Pancreas (tissue), 10 donors: ENCODE results near the gene ACVR1B. TPM values are rescaled to one million over a fixed set of nuclear protein-coding genes. Genes with fewer than 3 reads are reported as not detected.

Experiments used
- ATAC-seq, 4 donors: fragments of 200-7000 bp; cut with Tn5 transposase; one replicate each; pipeline versions ENCODE4 v1.8.0 to v1.9.1; 2020; ENCODE audit warnings: mild to moderate bottlenecking in 4 of 4, moderate library complexity in 4 of 4
- DNase-seq, 6 donors: peaks; one replicate each; pipeline ENCODE4 v3.0.0-alpha.2; 2020
- FAIRE-seq: peaks from 2 replicates; lab custom pipeline; 2012; peaks lifted over from hg19 to GRCh38; lab: Jason Lieb, UNC
- H3K27ac ChIP-seq, 4 donors: fragments of 200-600 bp; sonication (generic); 1 replicate in 3 of 4; 2 replicates in 1 of 4; pipeline versions ENCODE4 v1.5.0 to v1.8.0; 2020
- H3K27me3 ChIP-seq, 4 donors: fragments of 200-600 bp; one replicate each; pipeline ENCODE4 v1.8.0; 2021
- H3K36me3 ChIP-seq, 3 donors: fragments of 200-600 bp; sonication (generic) in 1 of 3; one replicate each; pipeline versions ENCODE4 v1.5.0 to v1.8.0; 2020 to 2021
- H3K4me1 ChIP-seq, 3 donors: fragments of 200-600 bp; one replicate each; pipeline ENCODE4 v1.8.0; 2021
- H3K4me3 ChIP-seq, 4 donors: fragments of 200-600 bp; sonication (generic) in 2 of 4; one replicate each; pipeline versions ENCODE4 v1.5.0 to v1.8.0; 2020 to 2021
- H3K9me3 ChIP-seq, 4 donors: fragments of 200-600 bp; one replicate each; pipeline ENCODE4 v1.8.0; 2021
- CTCF ChIP-seq, 4 donors: fragments of 200-600 bp; sonication (generic) in 3 of 4; IDR thresholded peaks; one replicate each; pipeline versions ENCODE4 v1.5.0 to v1.8.0; 2021; ENCODE audit warnings: antibody characterized with exemption in 4 of 4
- WGBS, 2 donors: extraction: QIAGEN DNeasy Blood & Tissue Kit; methylation state at CpG; one replicate each; pipeline ENCODE4 v1.1.7; 2013; 5-methylcytosine and 5-hydroxymethylcytosine counted together
- intact Hi-C, 3 donors: fragments of 100-400 bp; cut with DNase I; formaldehyde crosslinking; loops; one replicate each; pipeline versions ENCODE4 v1.11.1 to v1.14.2; 2022
- polyA plus RNA-seq, 2 donors: library from polyadenylated mRNA; stranded (reverse); fragments of 200-250 nt; gene quantifications; one replicate each; pipeline ENCODE4 v1.2.3, GENCODE V29; 2013
- total RNA-seq, 6 donors: library from RNA; stranded (reverse); fragmentation: NEBNext Ultra II Directional in 4 of 6; extraction: Animal tissue kit (Norgen Biotek cat#: 25700) in 4 of 6; gene quantifications; one replicate each; pipeline versions ENCODE4 v1.2.1 to v1.2.4, GENCODE V29; 2021 to 2023
- donor health status: healthy with polysubstance abuse.
- donor health status: DM: no; HTN: no; CAD: no; lungs with moderate emphysema.
- donor health status: DM: no; HTN: no; CAD: no.
- donor health status: control.
- donor health status: control.
- donor health status: Bipolar disorder and iron deficiency.
- donor health status: DM: yes; HTN: yes; CAD: no.
- donor health status: DM: no; HTN: no; CAD: no.
- donor health status: DM: no; HTN: no; CAD: no.
- donor health status: DM: yes; HTN: yes; CAD: no.

Gene ACVR1B
- total and polyA plus RNA-seq, 8 donors, result 16.0 to 31.4 (median 26.2) TPM

GRCh38 chr12:51969643-51970042, 18.1 kb downstream of the ACVR1B start:
- intact Hi-C loops, result no loop called here
- no peak overlapping the region for H3K4me3 ChIP-seq
- no peaks in the 10 kb centered on the region for H3K9me3 ChIP-seq
- H3K36me3 ChIP-seq, result no peaks in the 10 kb centered on the region
- no peak for TF ChIP-seq CTCF (IDR thresholded peaks at IDR 0.05)
- H3K4me1 ChIP-seq, result peaks cover 24 to 41% (median 39%) of the 10 kb centered on the region in 3 donors
- H3K27me3 ChIP-seq, result no peaks in the 10 kb centered on the region
- no peak for FAIRE-seq
- no peak for DNase-seq
- H3K27ac ChIP-seq, result no peak overlapping the region
- 93 to 95% methylated on average over 2 of the region's 2 CpGs for WGBS, 2 donors
- ATAC-seq, result no peak

GRCh38 chr12:51970904-51971646, 19.6 kb downstream of the ACVR1B start:
- H3K27ac ChIP-seq, result peak overlapping the region in 2 of 4 donors; percentile 34 to 66
- WGBS, 2 donors, result 68 to 74% methylated on average over 13 of the region's 13 CpGs
- intact Hi-C loops, result no loop called here
- H3K4me3 ChIP-seq, result no peak overlapping the region
- no peaks in the 10 kb centered on the region for H3K9me3 ChIP-seq
- H3K36me3 ChIP-seq, result peaks cover 0 to 8% (median 0%) of the 10 kb centered on the region in 3 donors
- H3K27me3 ChIP-seq, result no peaks in the 10 kb centered on the region
- peaks cover 32 to 54% (median 54%) of the 10 kb centered on the region in 3 donors for H3K4me1 ChIP-seq
- FAIRE-seq (no peak), ATAC-seq (peak in 3 of 4 donors; percentile 8 to 34 (median 32)), DNase-seq (no peak)
- TF ChIP-seq CTCF (IDR thresholded peaks at IDR 0.05), result peak in 2 of 4 donors; percentile 12 to 18

GRCh38 chr12:51971679-51972421, 20.4 kb downstream of the ACVR1B start:
- Histone ChIP-seq H3K4me1 (peaks cover 37 to 62% (median 61%) of the 10 kb centered on the region in 3 donors), H3K27ac (peak overlapping the region in 2 of 4 donors; percentile 30 to 66), H3K9me3 (no peaks in the 10 kb centered on the region), H3K4me3 (no peak overlapping the region), H3K27me3 (no peaks in the 10 kb centered on the region), H3K36me3 (peaks cover 0 to 12% (median 0%) of the 10 kb centered on the region in 3 donors)
- DNase-seq, result no peak
- no peak for FAIRE-seq
- TF ChIP-seq CTCF (IDR thresholded peaks at IDR 0.05), result no peak
- intact Hi-C loops, result no loop called here
- ATAC-seq, result no peak
- 55 to 58% methylated on average over 4 of the region's 4 CpGs for WGBS, 2 donors

- ATAC-seq (peak in 1 of 4 donors; percentile 33), DNase-seq (no peak), FAIRE-seq (no peak)
- no peak overlapping the region for H3K4me3 ChIP-seq
- peaks cover 0 to 12% (median 0%) of the 10 kb centered on the region in 3 donors for H3K36me3 ChIP-seq
- no peak for TF ChIP-seq CTCF (IDR thresholded peaks at IDR 0.05)
- 16 to 19% methylated on average over 5 of the region's 5 CpGs for WGBS, 2 donors
- peak overlapping the region in 3 of 4 donors; percentile 8 to 66 (median 30) for H3K27ac ChIP-seq
- intact Hi-C loops, result no loop called here
- H3K9me3 ChIP-seq, result no peaks in the 10 kb centered on the region
- H3K27me3 ChIP-seq, result no peaks in the 10 kb centered on the region
- H3K4me1 ChIP-seq, result peaks cover 40 to 67% (median 65%) of the 10 kb centered on the region in 3 donors
These were observed 20.9 kb downstream of the ACVR1B start for GRCh38 chr12:51972422-51972812.
